ENCODE results near the gene GNG12.
"Not testable (repeated sequence)": the region's sequence is repeated elsewhere in the genome, so short reads cannot be mapped to it uniquely, and the experiment has no call there.

The GNG12 gene

GRCh38 chr1:67739361-67739760 lies 93.9 kb downstream of the GNG12 start:
- Histone ChIP-seq H3K36me3 (no peaks in the 10 kb centered on the region), H4K20me1 (no peaks in the 10 kb centered on the region), H3K9me3 (no peaks in the 10 kb centered on the region), H3K9ac (no peak overlapping the region), H3K4me1 (peaks cover 36% of the 10 kb centered on the region), H3K27ac (no peak overlapping the region), H3K27me3 (no peaks in the 10 kb centered on the region), H3K4me2 (no peak overlapping the region), H3K4me3 (no peak overlapping the region)
- no peak for TF ChIP-seq Cebpa-rat (IDR thresholded peaks at IDR 0.05)

DNA sequence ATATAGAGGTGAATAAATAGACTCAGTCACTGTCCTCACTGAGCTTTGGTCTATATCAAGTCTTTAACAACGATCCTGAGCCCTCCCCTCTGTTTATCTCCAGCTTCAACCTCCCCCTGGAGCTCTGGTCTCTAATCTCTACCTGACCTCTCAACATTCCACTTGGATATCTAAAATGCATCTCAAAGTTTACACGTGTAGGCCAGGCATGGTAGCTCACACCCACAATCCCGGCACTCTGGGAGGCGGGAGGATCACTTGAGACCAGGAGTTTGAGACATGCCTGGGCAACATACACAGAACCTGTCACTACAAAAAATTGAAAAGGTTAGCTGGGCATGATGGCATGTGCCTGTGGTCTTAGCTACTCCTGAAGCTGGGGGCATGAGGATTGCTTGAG lies 94.9 kb downstream of the GNG12 start:
- Histone ChIP-seq H3K36me3 (no peaks in the 10 kb centered on the region), H3K9me3 (no peaks in the 10 kb centered on the region), H3K4me3 (no peak overlapping the region), H3K9ac (no peak overlapping the region), H3K27ac (no peak overlapping the region), H3K4me2 (no peak overlapping the region), H4K20me1 (no peaks in the 10 kb centered on the region), H3K4me1 (peaks cover 46% of the 10 kb centered on the region), H3K27me3 (no peaks in the 10 kb centered on the region)
- no peak for TF ChIP-seq Cebpa-rat (IDR thresholded peaks at IDR 0.05)

- no peak overlapping the region for H3K27ac ChIP-seq
- H3K4me2 ChIP-seq, result no peak overlapping the region
- no peak overlapping the region for H3K9ac ChIP-seq
- H3K36me3 ChIP-seq, result no peaks in the 10 kb centered on the region
- H4K20me1 ChIP-seq, result no peaks in the 10 kb centered on the region
- no peak overlapping the region for H3K4me3 ChIP-seq
- H3K27me3 ChIP-seq, result no peaks in the 10 kb centered on the region
- TF ChIP-seq Cebpa-rat (IDR thresholded peaks at IDR 0.05), result no peak
- H3K9me3 ChIP-seq, result no peaks in the 10 kb centered on the region
- H3K4me1 ChIP-seq, result peaks cover 51% of the 10 kb centered on the region
These were observed 95.4 kb downstream of the GNG12 start for GRCh38 chr1:67737875-67738274.

DNA sequence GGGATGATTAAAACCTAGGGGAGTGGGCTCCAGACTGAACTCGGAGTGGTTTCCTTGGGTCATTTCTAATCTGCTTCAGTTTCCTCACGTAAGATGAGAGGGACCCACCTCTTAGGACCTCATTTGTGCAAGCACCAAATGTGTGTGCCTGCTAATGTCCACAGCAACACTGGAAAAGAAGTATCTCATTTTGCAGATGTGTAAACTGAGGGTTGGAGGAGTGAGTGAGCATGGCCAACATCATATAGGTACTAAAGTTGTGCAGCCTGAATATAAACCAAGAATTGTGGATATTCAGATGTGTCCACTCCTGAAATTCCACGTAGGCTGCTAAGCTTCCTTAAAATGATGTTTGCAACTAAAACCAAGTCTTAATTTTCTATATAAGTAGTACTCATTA lies 96.5 kb downstream of the GNG12 start:
- H3K4me2 ChIP-seq, result peak overlapping the region; percentile 85
- H3K27ac ChIP-seq, result peak overlapping the region; percentile 78
- H3K27me3 ChIP-seq, result no peaks in the 10 kb centered on the region
- 0 out of 2 replicates have a peak overlapping the region, but pooled peaks have one; percentile 46 for H3K4me3 ChIP-seq
- no peaks in the 10 kb centered on the region for H3K36me3 ChIP-seq
- no peak for TF ChIP-seq Cebpa-rat (IDR thresholded peaks at IDR 0.05)
- peaks cover 59% of the 10 kb centered on the region for H3K4me1 ChIP-seq
- no peaks in the 10 kb centered on the region for H4K20me1 ChIP-seq
- peak overlapping the region; percentile 59; the same call in 1 of the 2 replicates for H3K9ac ChIP-seq
- no peaks in the 10 kb centered on the region for H3K9me3 ChIP-seq

GRCh38 chr1:67735806-67736627 lies 97.2 kb downstream of the GNG12 start:
- peak overlapping the region; percentile 46 for H3K4me3 ChIP-seq
- no peak for TF ChIP-seq Cebpa-rat (IDR thresholded peaks at IDR 0.05)

DNA sequence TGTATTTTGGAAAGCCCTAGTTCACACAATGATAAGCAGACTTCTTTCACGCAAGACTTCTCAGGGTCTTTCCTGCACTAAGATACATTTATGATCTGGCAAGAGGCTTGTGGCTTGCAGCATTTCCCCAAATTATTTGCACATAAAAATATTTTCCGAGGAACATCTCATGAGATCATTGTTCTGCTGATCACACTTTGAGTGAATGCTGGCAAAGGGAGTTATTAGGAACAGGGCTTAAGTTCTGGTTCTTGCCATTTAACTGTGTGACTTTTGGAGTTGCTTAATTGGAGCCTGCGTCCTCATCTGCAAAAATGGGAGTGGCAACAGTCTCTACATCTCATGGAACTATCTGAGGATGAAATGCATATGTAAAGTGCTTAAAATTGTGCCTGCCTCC lies 98.1 kb downstream of the GNG12 start:
- Histone ChIP-seq H3K4me2 (peak overlapping the region; percentile 85), H3K4me3 (no peak overlapping the region), H3K4me1 (peaks cover 51% of the 10 kb centered on the region), H4K20me1 (no peaks in the 10 kb centered on the region), H3K27me3 (no peaks in the 10 kb centered on the region), H3K9ac (no peak overlapping the region), H3K36me3 (no peaks in the 10 kb centered on the region), H3K9me3 (no peaks in the 10 kb centered on the region), H3K27ac (peak overlapping the region; percentile 78; the same call in 1 of the 2 replicates)
- no peak for TF ChIP-seq Cebpa-rat (IDR thresholded peaks at IDR 0.05)

More at GRCh38 chr1:67735806-67736627, 97.2 kb downstream of the GNG12 start:
- peaks cover 52% of the 10 kb centered on the region for H3K4me1 ChIP-seq
- peak overlapping the region; percentile 59 for H3K9ac ChIP-seq
- peak overlapping the region; percentile 78 for H3K27ac ChIP-seq
- H3K4me2 ChIP-seq, result peak overlapping the region; percentile 85
- H4K20me1 ChIP-seq, result no peaks in the 10 kb centered on the region
- no peaks in the 10 kb centered on the region for H3K27me3 ChIP-seq
- no peaks in the 10 kb centered on the region for H3K36me3 ChIP-seq
- no peaks in the 10 kb centered on the region for H3K9me3 ChIP-seq

DNA sequence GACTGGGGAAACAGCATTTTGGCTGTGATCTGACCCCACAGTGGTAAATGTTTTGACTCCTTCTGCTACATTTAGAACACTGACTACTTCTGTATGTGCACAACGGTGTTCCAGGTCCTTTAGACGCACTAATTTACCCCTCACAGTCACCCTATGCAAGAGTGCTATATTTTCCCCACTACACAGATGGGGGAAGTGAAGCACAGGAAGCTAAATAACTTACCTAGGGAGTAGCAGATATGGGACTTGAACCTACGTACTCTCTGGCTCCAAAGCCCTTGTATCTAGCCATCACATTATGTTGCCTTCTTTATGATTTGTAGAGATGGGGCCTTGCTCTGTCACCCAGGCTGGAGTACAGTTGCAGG lies 99.0 kb downstream of the GNG12 start:
- Histone ChIP-seq H3K27ac (peak overlapping the region; percentile 78), H3K4me1 (peaks cover 51% of the 10 kb centered on the region), H4K20me1 (no peaks in the 10 kb centered on the region), H3K9me3 (no peaks in the 10 kb centered on the region), H3K4me3 (no peak overlapping the region), H3K27me3 (no peaks in the 10 kb centered on the region), H3K36me3 (no peaks in the 10 kb centered on the region), H3K4me2 (peak overlapping the region; percentile 85), H3K9ac (no peak overlapping the region)
- TF ChIP-seq Cebpa-rat (IDR thresholded peaks at IDR 0.05), result no peak

- peaks cover 51% of the 10 kb centered on the region for H3K4me1 ChIP-seq
- H3K36me3 ChIP-seq, result no peaks in the 10 kb centered on the region
- no peak overlapping the region for H3K4me3 ChIP-seq
- H3K4me2 ChIP-seq, result peak overlapping the region; percentile 85
- H3K27ac ChIP-seq, result peak overlapping the region; percentile 78
- no peak overlapping the region for H3K9ac ChIP-seq
- TF ChIP-seq Cebpa-rat (IDR thresholded peaks at IDR 0.05), result no peak
- H3K27me3 ChIP-seq, result no peaks in the 10 kb centered on the region
- H3K9me3 ChIP-seq, result no peaks in the 10 kb centered on the region
- H4K20me1 ChIP-seq, result no peaks in the 10 kb centered on the region
These were observed 99.5 kb downstream of the GNG12 start for GRCh38 chr1:67733681-67734322.

DNA sequence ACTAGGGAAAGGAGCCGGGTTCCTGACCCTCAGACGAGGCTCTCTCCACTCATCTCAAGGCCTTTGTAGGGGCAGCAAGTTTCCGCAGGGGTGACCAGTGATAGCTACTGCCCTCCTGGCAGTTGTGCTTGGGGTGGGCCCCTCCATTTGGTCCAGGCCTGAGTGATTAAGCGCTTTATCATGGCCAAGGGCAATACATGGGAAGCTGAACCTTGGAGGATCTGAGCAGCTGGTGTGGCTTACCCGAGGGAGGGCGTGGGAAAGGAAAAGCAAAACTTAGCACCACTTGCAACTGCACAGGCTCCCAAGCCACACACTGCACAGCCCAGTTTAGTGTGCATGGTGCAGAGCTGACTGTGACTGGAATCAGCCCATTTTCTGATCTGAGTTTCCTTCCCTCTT lies 100.5 kb downstream of the GNG12 start:
- H3K4me2 ChIP-seq, result peak overlapping the region; percentile 85
- no peaks in the 10 kb centered on the region for H4K20me1 ChIP-seq
- H3K4me1 ChIP-seq, result peaks cover 60% of the 10 kb centered on the region
- no peaks in the 10 kb centered on the region for H3K9me3 ChIP-seq
- no peak overlapping the region for H3K9ac ChIP-seq
- no peak overlapping the region for H3K27ac ChIP-seq
- no peaks in the 10 kb centered on the region for H3K36me3 ChIP-seq
- no peak for TF ChIP-seq Cebpa-rat (IDR thresholded peaks at IDR 0.05)
- no peak overlapping the region for H3K4me3 ChIP-seq
- no peaks in the 10 kb centered on the region for H3K27me3 ChIP-seq

DNA sequence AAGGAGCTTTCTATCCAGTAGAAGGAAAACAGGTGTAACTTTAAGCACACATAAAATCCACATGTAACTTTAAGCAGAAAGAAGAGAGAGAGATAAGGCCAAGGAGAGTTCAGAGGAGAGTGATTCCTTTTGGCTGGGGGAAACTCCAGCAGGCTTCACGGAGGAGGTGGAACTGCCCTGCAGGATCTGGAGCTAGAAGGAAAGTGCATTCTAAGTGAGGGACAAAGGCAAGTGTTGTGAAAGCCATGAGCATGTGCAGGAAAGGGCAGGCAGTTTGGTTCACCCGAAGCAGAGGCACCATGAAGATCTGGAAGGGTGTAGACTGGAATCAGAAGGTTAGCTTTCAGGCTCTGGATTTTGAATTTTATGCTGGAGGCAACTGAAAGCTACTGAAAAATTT lies 101.9 kb downstream of the GNG12 start:
- Histone ChIP-seq H3K9me3 (no peaks in the 10 kb centered on the region), H3K4me2 (no peak overlapping the region), H4K20me1 (no peaks in the 10 kb centered on the region), H3K4me1 (peaks cover 52% of the 10 kb centered on the region), H3K36me3 (no peaks in the 10 kb centered on the region), H3K9ac (no peak overlapping the region), H3K27ac (no peak overlapping the region), H3K27me3 (no peaks in the 10 kb centered on the region), H3K4me3 (no peak overlapping the region)
- no peak for TF ChIP-seq Cebpa-rat (IDR thresholded peaks at IDR 0.05)

DNA sequence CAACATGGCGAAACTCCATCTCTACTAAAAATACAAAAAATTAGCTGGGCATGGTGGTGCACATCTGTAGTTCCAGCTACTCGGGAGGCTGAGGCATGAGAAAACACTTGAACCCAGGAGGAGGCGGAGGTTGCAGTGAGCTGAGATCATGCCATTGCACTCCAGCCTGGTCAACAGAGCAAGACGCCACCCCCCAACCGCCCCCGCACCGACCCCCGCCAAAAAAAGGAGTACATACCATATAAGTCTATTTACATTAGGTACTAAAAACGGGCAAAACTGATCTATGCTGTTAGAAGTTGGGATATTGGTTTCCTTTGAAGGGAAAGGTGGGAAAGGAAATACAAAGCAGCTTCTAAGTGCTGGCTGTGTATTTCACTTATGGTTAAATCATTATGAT lies 103.0 kb downstream of the GNG12 start:
- H3K4me1 ChIP-seq, result peaks cover 42% of the 10 kb centered on the region
- not testable (repeated sequence) for H3K36me3 ChIP-seq, H3K4me2 ChIP-seq, H3K27ac ChIP-seq, H3K27me3 ChIP-seq, H3K9me3 ChIP-seq, H3K4me3 ChIP-seq, H3K9ac ChIP-seq, H4K20me1 ChIP-seq

Measured in BLaER1 (cell line).